Measurements from ENCODE around the gene DAB2IP. TPM values are rescaled to one million over a fixed set of nuclear protein-coding genes. Genes with fewer than 3 reads are reported as not detected.

The DAB2IP gene
- total and polyA plus RNA-seq, 5 donors: 25.5 to 55.0 (median 42.1) TPM

- intact Hi-C loops (cut with DNase I): no loop called here
- 40% methylated on average over 20 of the region's 20 CpGs for WGBS
- no peak overlapping the region for H3K27ac ChIP-seq (ENCODE audit: low read length)
Measured at GRCh38 chr9:121819428-121820231, 168.2 kb downstream of the DAB2IP start.

GRCh38 chr9:121820286-121821005 is 169.0 kb downstream of the DAB2IP start:
- intact Hi-C loops (cut with DNase I): no loop called here
- H3K27me3 ChIP-seq (ENCODE audit: control insufficient read depth, insufficient read depth): no peaks in the 10 kb centered on the region
- H3K27ac ChIP-seq (ENCODE audit: low read length): no peak overlapping the region
- H3K9me3 ChIP-seq (ENCODE audit: control insufficient read depth, low read length): no peaks in the 10 kb centered on the region
- WGBS: 90% methylated on average over 11 of the region's 11 CpGs
- no peak overlapping the region for H3K4me3 ChIP-seq (ENCODE audit: low read length)
- H3K4me1 ChIP-seq (ENCODE audit: control insufficient read depth, insufficient read depth, low read length): peaks cover 3% of the 10 kb centered on the region
- DNase-seq: no peak
- ATAC-seq: no peak

More at GRCh38 chr9:121819428-121820231, 168.2 kb downstream of the DAB2IP start:
- ATAC-seq (no peak), DNase-seq (no peak)
- H3K4me1 ChIP-seq (ENCODE audit: control insufficient read depth, insufficient read depth, low read length): peaks cover 3% of the 10 kb centered on the region
- no peaks in the 10 kb centered on the region for H3K9me3 ChIP-seq (ENCODE audit: control insufficient read depth, low read length)
- H3K4me3 ChIP-seq (ENCODE audit: low read length): no peak overlapping the region
- H3K27me3 ChIP-seq (ENCODE audit: control insufficient read depth, insufficient read depth): no peaks in the 10 kb centered on the region

GRCh38 chr9:121821326-121821725 is 169.9 kb downstream of the DAB2IP start:
- Histone ChIP-seq H3K4me3 (ENCODE audit: low read length) (no peak overlapping the region), H3K27ac (ENCODE audit: low read length) (no peak overlapping the region), H3K27me3 (ENCODE audit: control insufficient read depth, insufficient read depth) (no peaks in the 10 kb centered on the region), H3K4me1 (ENCODE audit: control insufficient read depth, insufficient read depth, low read length) (peaks cover 3% of the 10 kb centered on the region), H3K9me3 (ENCODE audit: control insufficient read depth, low read length) (no peaks in the 10 kb centered on the region)
- no peak for DNase-seq
- WGBS: 90% methylated on average over 5 of the region's 5 CpGs
- ATAC-seq: no peak
- intact Hi-C loops (cut with DNase I): no loop called here

GRCh38 chr9:121822093-121823085 is 171.0 kb downstream of the DAB2IP start:
- DNase-seq (no peak), ATAC-seq (no peak)
- Histone ChIP-seq H3K4me1 (ENCODE audit: control insufficient read depth, insufficient read depth, low read length) (peaks cover 3% of the 10 kb centered on the region), H3K9me3 (ENCODE audit: control insufficient read depth, low read length) (no peaks in the 10 kb centered on the region), H3K4me3 (ENCODE audit: low read length) (no peak overlapping the region), H3K27ac (ENCODE audit: low read length) (no peak overlapping the region), H3K27me3 (ENCODE audit: control insufficient read depth, insufficient read depth) (no peaks in the 10 kb centered on the region)
- intact Hi-C loops (cut with DNase I): no loop called here
- WGBS: 84% methylated on average over 34 of the region's 34 CpGs

- no peak for DNase-seq
- Histone ChIP-seq H3K9me3 (ENCODE audit: control insufficient read depth, low read length) (no peaks in the 10 kb centered on the region), H3K4me1 (ENCODE audit: control insufficient read depth, insufficient read depth, low read length) (peaks cover 3% of the 10 kb centered on the region), H3K27me3 (ENCODE audit: control insufficient read depth, insufficient read depth) (no peaks in the 10 kb centered on the region), H3K27ac (ENCODE audit: low read length) (no peak overlapping the region), H3K4me3 (ENCODE audit: low read length) (no peak overlapping the region)
- intact Hi-C loops (cut with DNase I): no loop called here
- ATAC-seq: no peak
- WGBS: 95% methylated on average over 13 of the region's 13 CpGs
Measured at GRCh38 chr9:121823451-121824169, 172.2 kb downstream of the DAB2IP start.

GRCh38 chr9:121824651-121825030 is 173.2 kb downstream of the DAB2IP start:
- DNase-seq (no peak), ATAC-seq (no peak)
- H3K27me3 ChIP-seq (ENCODE audit: control insufficient read depth, insufficient read depth): no peaks in the 10 kb centered on the region
- no peaks in the 10 kb centered on the region for H3K9me3 ChIP-seq (ENCODE audit: control insufficient read depth, low read length)
- intact Hi-C loops (cut with DNase I): no loop called here
- H3K27ac ChIP-seq (ENCODE audit: low read length): no peak overlapping the region
- 74% methylated on average over 4 of the region's 4 CpGs for WGBS
- H3K4me1 ChIP-seq (ENCODE audit: control insufficient read depth, insufficient read depth, low read length): peaks cover 2% of the 10 kb centered on the region
- H3K4me3 ChIP-seq (ENCODE audit: low read length): no peak overlapping the region

- intact Hi-C loops (cut with DNase I): no loop called here
- WGBS: 72% methylated on average over 12 of the region's 12 CpGs
- no peak for DNase-seq
Measured at GRCh38 chr9:121825031-121825691, 173.7 kb downstream of the DAB2IP start.

GRCh38 chr9:121826711-121827110 is 175.3 kb downstream of the DAB2IP start:
- H3K9me3 ChIP-seq (ENCODE audit: control insufficient read depth, low read length): no peaks in the 10 kb centered on the region
- DNase-seq: no peak
- intact Hi-C loops (cut with DNase I): no loop called here
- no peaks in the 10 kb centered on the region for H3K27me3 ChIP-seq (ENCODE audit: control insufficient read depth, insufficient read depth)
- H3K27ac ChIP-seq (ENCODE audit: low read length): no peak overlapping the region
- H3K4me1 ChIP-seq (ENCODE audit: control insufficient read depth, insufficient read depth, low read length): no peaks in the 10 kb centered on the region
- no peak for ATAC-seq
- WGBS: 95% methylated on average over 7 of the region's 7 CpGs
- H3K4me3 ChIP-seq (ENCODE audit: low read length): no peak overlapping the region

More at GRCh38 chr9:121825031-121825691, 173.7 kb downstream of the DAB2IP start:
- H3K4me1 ChIP-seq (ENCODE audit: control insufficient read depth, insufficient read depth, low read length): peaks cover 2% of the 10 kb centered on the region
- H3K9me3 ChIP-seq (ENCODE audit: control insufficient read depth, low read length): no peaks in the 10 kb centered on the region
- no peaks in the 10 kb centered on the region for H3K27me3 ChIP-seq (ENCODE audit: control insufficient read depth, insufficient read depth)
- ATAC-seq: no peak
- H3K4me3 ChIP-seq (ENCODE audit: low read length): no peak overlapping the region
- no peak overlapping the region for H3K27ac ChIP-seq (ENCODE audit: low read length)

- Histone ChIP-seq H3K27me3 (ENCODE audit: control insufficient read depth, insufficient read depth) (no peaks in the 10 kb centered on the region), H3K9me3 (ENCODE audit: control insufficient read depth, low read length) (no peaks in the 10 kb centered on the region), H3K27ac (ENCODE audit: low read length) (no peak overlapping the region), H3K4me3 (ENCODE audit: low read length) (no peak overlapping the region), H3K4me1 (ENCODE audit: control insufficient read depth, insufficient read depth, low read length) (no peaks in the 10 kb centered on the region)
- DNase-seq (no peak), ATAC-seq (peak in 1 of 2 donors; percentile 44)
- 89% methylated on average over 17 of the region's 17 CpGs for WGBS
- intact Hi-C loops (cut with DNase I): no loop called here
Measured at GRCh38 chr9:121827251-121827967, 176.0 kb downstream of the DAB2IP start.

All from right cardiac atrium (tissue), 5 donors.